ENCODE results near the gene PSEN1. TPM values are rescaled to one million over a fixed set of nuclear protein-coding genes. Genes with fewer than 3 reads are reported as not detected.
A peak's percentile ranks its signal among the peaks of the same experiment; 100 is the strongest.

Gene PSEN1
- total and polyA plus RNA-seq, 2 donors: 28.7 to 47.8 TPM

DNA sequence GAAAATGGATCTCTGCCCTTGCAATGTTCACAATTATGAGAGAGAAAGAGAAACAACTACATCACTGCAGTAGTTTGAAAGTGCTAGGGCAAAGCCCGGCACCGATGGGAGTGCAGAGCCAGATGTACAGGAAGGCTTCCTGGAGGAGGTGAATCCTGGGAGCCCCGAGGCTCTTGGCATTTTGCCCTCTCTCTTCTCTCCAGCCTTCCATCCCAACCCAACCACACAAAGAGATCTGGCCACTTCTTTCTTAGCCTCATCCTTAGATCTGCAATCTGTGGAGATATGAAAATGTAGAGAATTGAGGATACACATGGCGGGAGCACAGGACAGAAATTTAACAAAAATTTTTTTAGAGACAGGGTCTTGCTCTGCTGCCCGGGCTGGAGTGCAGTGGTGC, 97.7 kb downstream of the PSEN1 start:
- no peak overlapping the region for H3K27ac ChIP-seq (ENCODE audit: low read depth)
- no peaks in the 10 kb centered on the region for H3K36me3 ChIP-seq (ENCODE audit: insufficient read depth)
- DNase-seq (ENCODE audit: extremely low spot score): no peak
- WGBS: 86% methylated on average over 5 of the region's 5 CpGs
- no peak overlapping the region for H3K4me3 ChIP-seq (ENCODE audit: low read depth, low read length)
- no peaks in the 10 kb centered on the region for H3K4me1 ChIP-seq (ENCODE audit: insufficient read depth)

DNA sequence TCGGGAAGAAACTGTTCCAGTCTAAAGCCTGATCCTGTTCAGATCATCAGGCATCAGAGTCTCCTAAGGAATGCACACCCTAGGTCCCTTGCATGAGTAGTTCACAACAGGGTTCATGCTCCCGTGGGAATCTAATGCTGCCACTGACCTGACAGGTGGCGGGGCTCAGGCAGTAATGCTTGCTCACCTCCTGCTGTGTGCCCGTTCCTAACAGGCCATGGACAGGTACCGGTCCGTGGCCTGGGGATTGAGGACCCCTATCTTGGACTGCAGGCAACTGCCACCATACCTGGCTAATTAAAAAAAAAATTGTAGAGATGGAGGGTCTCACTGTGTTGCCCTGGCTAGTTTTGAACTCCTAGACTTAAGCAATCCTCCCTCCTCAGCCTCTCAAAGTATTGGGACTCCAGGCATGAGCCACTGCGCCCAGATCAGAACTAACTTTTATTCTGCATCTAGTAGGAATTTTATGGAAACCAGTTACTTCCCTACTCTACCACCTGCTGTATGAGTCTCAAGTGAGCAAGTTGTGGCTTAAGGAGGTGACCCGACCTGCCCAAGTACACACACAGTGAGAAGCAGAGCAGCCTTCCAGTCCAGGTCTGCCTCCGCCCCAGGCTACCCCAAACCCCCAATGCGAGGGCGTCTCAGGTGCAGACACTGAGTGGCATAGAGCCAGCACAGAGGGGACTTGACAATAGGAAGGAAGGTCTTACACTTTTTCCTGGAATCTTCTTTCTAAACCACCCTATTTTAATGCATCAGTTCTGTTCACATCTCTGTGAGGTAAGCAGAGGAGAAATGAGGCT, 98.5 kb downstream of the PSEN1 start:
- DNase-seq (ENCODE audit: extremely low spot score): no peak
- no peak overlapping the region for H3K27ac ChIP-seq (ENCODE audit: low read depth)
- no peaks in the 10 kb centered on the region for H3K36me3 ChIP-seq (ENCODE audit: insufficient read depth)

DNA sequence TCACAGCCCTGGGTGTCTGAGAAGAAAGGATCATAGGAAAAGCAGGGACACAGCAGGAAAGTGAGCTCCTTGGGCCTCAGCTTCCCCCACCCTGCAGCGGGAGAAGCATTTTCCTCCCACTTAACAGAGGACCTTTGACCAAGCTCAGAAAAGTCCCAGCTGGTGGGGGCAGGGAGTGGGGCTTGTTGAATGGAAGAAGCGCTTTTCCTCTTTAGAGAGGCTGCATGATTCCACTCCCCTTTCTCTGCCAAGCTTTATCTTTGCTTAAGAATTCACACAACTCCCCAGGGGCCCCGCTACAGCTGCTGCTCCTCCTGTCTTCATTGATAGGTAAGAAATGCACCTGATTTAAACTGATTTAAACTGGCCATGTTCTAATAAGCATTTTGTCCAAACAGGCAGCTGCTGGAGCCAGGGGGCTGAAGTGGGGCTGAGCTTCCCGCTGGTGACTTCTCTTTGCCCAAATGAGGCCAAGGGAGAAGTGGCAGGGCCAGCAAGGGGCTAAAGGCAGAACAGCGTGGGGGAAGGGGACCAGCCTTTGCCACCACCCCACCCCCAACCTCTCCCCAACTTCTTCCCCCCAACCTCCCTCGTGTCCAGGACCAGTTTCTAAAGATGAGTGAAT, 99.3 kb downstream of the PSEN1 start:
- no peak for DNase-seq (ENCODE audit: extremely low spot score)
- H3K4me1 ChIP-seq (ENCODE audit: insufficient read depth): no peaks in the 10 kb centered on the region
- WGBS: 57% methylated on average over 6 of the region's 6 CpGs
- H3K4me3 ChIP-seq (ENCODE audit: low read depth, low read length): no peak overlapping the region
- H3K36me3 ChIP-seq (ENCODE audit: insufficient read depth): no peaks in the 10 kb centered on the region
- no peak overlapping the region for H3K27ac ChIP-seq (ENCODE audit: low read depth)

More for the DNA sequence above, 98.5 kb downstream of the PSEN1 start:
- no peaks in the 10 kb centered on the region for H3K4me1 ChIP-seq (ENCODE audit: insufficient read depth)
- WGBS: 88% methylated on average over 11 of the region's 11 CpGs
- no peak overlapping the region for H3K4me3 ChIP-seq (ENCODE audit: low read depth, low read length)

DNA sequence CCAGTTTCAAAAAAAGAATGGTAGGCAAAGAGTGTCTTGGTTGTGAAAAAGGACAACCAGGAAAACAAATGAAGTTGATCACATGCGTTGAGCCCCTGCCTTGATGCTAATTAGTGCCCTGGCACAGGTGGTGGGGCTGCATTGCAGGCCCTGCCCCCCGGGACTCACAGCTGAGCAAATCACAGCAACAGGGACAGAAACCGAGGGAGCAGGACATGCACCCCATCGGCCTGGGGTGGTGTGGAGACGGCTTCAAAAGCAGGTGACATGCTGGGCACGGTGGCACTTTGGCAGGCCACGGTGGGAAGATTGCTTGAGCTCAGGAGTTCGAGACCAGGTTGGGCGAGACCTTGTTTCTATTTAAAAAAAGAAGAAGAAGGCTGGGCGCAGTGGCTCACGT, 99.8 kb downstream of the PSEN1 start:
- no peaks in the 10 kb centered on the region for H3K36me3 ChIP-seq (ENCODE audit: insufficient read depth)
- no peak overlapping the region for H3K27ac ChIP-seq (ENCODE audit: low read depth)
- H3K4me3 ChIP-seq (ENCODE audit: low read depth, low read length): no peak overlapping the region
- DNase-seq (ENCODE audit: extremely low spot score): no peak
- 85% methylated on average over 11 of the region's 11 CpGs for WGBS
- H3K4me1 ChIP-seq (ENCODE audit: insufficient read depth): no peaks in the 10 kb centered on the region

DNA sequence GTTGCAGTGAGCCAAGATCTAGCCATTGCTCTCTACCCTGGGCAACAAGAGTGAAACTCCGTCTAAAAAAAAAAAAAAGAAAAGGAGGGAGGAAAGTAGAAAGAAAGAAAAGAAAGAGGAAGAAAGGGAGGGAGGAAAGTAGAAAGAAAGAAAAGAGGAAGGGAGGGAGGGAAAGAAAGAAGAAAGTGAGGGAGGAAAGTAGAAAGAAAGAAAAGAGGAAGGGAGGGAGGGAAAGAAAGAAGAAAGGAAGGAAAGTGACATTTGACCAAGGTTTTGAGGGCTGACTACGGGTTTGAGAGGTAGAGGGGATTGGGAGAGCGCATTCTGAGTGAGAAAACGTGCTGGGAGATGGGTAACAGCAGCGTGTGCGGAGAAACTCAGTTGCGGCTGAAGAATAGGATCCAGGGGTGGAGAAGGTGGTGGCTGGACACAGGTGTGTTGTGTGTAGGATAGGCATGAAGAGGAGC, 100.5 kb downstream of the PSEN1 start:
- H3K36me3 ChIP-seq (ENCODE audit: insufficient read depth): no peaks in the 10 kb centered on the region
- H3K4me3 ChIP-seq (ENCODE audit: low read depth, low read length): no peak overlapping the region
- DNase-seq (ENCODE audit: extremely low spot score): no peak
- H3K4me1 ChIP-seq (ENCODE audit: insufficient read depth): no peaks in the 10 kb centered on the region
- H3K27ac ChIP-seq (ENCODE audit: low read depth): no peak overlapping the region
- 89% methylated on average over 6 of the region's 7 CpGs for WGBS

DNA sequence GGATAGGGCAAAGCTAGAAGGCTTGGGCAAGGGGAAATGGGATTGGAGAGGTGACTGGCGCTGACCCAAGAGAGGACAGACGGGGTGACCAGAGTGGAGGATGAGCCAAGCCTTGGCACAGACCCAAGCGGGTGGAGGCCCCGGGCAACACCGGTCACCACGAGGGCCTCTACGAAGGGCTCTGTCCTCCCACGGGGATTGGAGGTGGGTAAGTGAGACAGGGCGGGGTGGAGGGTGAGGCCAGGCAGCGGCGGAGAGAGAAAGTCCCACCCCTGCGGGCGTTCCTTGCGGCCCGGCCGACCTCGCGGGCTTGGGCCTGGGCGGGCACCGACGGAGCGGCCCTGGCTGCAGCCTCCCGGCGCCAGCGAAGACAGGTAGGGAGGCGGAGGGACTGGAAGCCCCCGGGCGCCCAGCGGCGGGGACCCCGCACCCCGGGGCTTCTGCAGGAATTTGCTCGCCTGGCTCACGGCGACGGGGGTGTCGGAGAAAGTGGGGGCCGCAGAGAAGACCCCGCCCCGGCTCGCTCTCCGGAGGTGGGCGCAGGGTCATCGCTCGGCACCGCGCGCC, 101.0 kb downstream of the PSEN1 start, which contains the start of gene PAPLN:
Gene PAPLN, plus strand, starts transcription at position 288 of the 567 bp plus-strand sequence. CDS start 2,273 bp downstream, outside the sequence.
- 6% methylated on average over 44 of the region's 48 CpGs for WGBS
- no peak for DNase-seq (ENCODE audit: extremely low spot score)
- Histone ChIP-seq H3K27ac (ENCODE audit: low read depth) (no peak within 1 kb of the TSS), H3K4me3 (ENCODE audit: low read depth, low read length) (peak within 1 kb of the TSS; percentile 43), H3K36me3 (ENCODE audit: insufficient read depth) (no peaks in the 10 kb centered on the region), H3K4me1 (ENCODE audit: insufficient read depth) (no peaks in the 10 kb centered on the region)

DNA sequence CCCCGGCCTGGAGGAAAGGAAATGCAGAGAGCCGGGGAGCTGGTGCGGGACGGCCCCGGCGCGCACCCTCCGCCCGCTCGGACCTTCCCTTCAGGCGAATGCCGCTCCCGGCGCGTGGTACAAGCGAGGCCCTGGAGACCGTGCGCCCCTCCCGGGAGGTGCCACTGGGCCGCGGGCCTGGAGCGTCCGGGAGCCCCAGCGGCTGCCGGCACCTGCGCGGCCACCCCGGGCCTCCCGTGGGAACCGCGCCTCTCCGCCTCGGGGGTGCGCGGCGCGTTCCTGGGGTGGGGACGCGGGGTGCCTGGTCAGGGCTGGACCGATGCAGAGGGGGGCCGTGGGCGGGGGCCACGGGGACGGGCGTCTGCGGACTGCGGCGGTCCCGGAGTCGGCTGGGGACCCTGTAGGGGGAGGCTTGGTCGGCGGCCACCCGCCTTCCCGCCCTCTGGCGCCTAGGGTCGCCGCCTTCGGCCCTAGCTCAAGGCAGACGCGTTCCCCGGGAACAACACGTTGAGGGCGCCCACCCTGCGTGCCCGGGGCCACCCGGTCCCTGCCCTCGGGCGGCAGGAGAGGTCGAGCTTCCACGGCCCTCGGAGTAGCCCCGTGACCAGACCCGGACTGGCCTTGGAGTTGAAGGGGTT, 101.6 kb downstream of the PSEN1 start:
- no peaks in the 10 kb centered on the region for H3K36me3 ChIP-seq (ENCODE audit: insufficient read depth)
- no peak for DNase-seq (ENCODE audit: extremely low spot score)
- 7% methylated on average over 73 of the region's 73 CpGs for WGBS
- H3K4me3 ChIP-seq (ENCODE audit: low read depth, low read length): peak overlapping the region; percentile 43
- no peaks in the 10 kb centered on the region for H3K4me1 ChIP-seq (ENCODE audit: insufficient read depth)
- no peak overlapping the region for H3K27ac ChIP-seq (ENCODE audit: low read depth)

DNA sequence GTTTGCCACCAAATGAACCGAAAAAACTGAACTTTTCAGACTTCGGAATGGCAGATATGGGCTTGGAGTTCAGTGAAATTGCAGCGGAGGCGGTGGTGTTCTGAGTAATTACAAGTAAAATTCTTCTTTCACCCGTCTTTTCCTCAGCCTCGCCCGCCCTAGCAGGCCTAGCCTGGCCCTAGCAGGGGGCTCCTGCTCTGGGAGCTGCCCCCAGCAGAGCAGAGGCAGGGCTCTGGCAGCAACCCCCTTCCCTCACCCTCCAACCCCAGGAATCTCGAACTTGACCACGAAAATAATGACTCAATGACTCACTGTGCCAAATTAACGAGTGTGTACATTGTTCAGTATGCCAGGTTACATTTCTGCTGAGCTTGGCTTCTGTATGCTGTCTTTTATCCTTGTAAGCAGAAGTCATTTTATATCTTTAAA, 102.1 kb downstream of the PSEN1 start:
- no peaks in the 10 kb centered on the region for H3K36me3 ChIP-seq (ENCODE audit: insufficient read depth)
- peak overlapping the region; percentile 43 for H3K4me3 ChIP-seq (ENCODE audit: low read depth, low read length)
- DNase-seq (ENCODE audit: extremely low spot score): no peak
- H3K4me1 ChIP-seq (ENCODE audit: insufficient read depth): no peaks in the 10 kb centered on the region
- 51% methylated on average over 10 of the region's 10 CpGs for WGBS
- no peak overlapping the region for H3K27ac ChIP-seq (ENCODE audit: low read depth)

DNA sequence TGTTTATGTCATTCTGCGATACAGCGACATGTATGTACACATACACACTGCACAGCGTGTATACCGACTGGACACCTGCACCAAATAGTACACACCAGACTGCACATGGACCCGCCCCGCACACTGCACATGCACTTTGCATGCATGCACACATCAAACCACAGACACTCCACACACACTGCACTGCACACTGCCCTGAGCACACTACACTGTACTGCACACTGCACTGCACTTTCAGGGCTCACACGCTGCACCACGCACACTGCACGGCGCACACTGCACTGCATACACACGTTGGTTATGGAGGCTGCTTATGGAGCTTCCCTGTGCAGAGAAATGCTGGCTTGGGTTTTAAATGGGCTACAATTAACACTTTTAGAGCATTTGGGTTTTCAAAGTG, 102.6 kb downstream of the PSEN1 start:
- Histone ChIP-seq H3K36me3 (ENCODE audit: insufficient read depth) (no peaks in the 10 kb centered on the region), H3K27ac (ENCODE audit: low read depth) (no peak overlapping the region), H3K4me1 (ENCODE audit: insufficient read depth) (no peaks in the 10 kb centered on the region), H3K4me3 (ENCODE audit: low read depth, low read length) (no peak overlapping the region)
- DNase-seq (ENCODE audit: extremely low spot score): no peak
- WGBS: 82% methylated on average over 11 of the region's 11 CpGs

DNA sequence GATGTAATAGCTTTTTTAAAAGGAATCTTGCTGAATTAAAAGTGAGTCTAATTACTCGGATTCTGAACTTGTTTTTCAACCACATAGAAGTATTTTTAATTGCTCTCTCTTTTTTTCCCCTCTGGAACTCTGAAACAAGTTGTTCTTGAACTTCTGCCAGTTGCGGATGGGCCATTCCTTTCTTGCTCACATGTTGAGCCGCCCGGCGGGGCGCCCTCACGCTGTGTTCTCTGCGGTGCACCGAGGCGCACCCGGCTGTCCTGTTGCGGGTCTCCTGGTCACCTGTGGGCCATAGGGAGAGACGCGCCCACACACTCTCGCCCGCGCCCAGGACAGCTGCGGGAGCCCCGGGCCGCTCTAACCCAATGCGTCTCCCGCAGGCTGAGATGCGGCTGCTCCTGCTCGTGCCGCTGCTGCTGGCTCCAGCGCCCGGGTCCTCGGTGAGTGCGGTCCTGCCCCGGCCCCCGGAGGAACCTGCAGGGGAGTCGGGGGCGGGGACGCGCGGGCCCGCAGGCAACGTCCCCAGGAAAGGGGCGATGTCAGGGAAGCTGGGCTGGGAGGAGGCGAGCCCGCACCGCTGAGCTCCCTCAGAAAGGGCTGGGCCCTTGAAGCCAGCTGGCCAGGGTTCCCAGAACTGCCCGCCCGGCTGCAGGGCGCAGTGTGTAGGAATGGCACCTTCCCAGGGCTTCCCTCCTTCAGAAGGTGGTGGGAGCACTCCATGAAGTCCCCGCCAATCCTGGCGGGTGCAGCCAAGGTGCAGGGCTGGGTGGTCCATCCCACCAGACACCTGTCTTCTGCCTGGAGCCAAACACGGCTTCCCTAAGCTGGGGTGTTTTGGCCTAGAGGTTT, 103.3 kb downstream of the PSEN1 start:
- no peak for DNase-seq (ENCODE audit: extremely low spot score)
- H3K36me3 ChIP-seq (ENCODE audit: insufficient read depth): no peaks in the 10 kb centered on the region
- H3K4me3 ChIP-seq (ENCODE audit: low read depth, low read length): peak overlapping the region; percentile 9
- no peak overlapping the region for H3K27ac ChIP-seq (ENCODE audit: low read depth)
- WGBS: 9% methylated on average over 48 of the region's 48 CpGs
- no peaks in the 10 kb centered on the region for H3K4me1 ChIP-seq (ENCODE audit: insufficient read depth)

DNA sequence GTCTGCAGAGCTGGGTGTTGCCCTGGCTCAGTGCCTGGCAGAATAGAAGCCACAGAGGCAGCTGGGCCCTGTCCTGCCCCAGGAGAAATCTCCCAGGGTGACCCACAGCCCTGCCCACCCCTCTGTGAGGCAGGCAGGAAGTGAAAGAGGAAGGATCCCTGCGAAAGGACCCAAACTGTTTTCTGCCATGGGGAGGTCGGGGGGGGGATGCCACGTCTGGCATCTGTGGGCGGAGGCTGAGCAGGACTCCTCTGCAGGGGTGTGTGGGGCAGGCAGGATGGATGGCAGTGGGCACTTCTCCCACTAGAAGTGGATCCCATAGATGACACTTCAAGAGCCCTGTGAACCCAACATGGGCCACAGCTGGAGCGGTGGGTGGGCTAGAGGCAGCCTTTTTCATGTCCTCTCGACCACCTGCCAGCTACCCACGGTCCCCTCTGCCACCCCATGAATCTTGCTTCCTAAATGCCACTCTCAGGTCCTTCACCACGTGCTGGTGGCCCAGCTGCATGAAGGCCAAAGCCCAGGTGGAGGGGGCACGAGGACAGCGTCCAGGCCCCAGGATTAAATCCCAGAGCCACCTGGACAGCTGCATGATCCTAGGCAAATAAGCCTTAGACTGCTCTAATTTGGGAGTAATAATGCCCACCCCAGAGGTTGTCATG, 104.6 kb downstream of the PSEN1 start:
- Histone ChIP-seq H3K4me3 (ENCODE audit: low read depth, low read length) (no peak overlapping the region), H3K4me1 (ENCODE audit: insufficient read depth) (no peaks in the 10 kb centered on the region), H3K36me3 (ENCODE audit: insufficient read depth) (no peaks in the 10 kb centered on the region), H3K27ac (ENCODE audit: low read depth) (no peak overlapping the region)
- WGBS: 86% methylated on average over 10 of the region's 10 CpGs
- DNase-seq (ENCODE audit: extremely low spot score): no peak

DNA sequence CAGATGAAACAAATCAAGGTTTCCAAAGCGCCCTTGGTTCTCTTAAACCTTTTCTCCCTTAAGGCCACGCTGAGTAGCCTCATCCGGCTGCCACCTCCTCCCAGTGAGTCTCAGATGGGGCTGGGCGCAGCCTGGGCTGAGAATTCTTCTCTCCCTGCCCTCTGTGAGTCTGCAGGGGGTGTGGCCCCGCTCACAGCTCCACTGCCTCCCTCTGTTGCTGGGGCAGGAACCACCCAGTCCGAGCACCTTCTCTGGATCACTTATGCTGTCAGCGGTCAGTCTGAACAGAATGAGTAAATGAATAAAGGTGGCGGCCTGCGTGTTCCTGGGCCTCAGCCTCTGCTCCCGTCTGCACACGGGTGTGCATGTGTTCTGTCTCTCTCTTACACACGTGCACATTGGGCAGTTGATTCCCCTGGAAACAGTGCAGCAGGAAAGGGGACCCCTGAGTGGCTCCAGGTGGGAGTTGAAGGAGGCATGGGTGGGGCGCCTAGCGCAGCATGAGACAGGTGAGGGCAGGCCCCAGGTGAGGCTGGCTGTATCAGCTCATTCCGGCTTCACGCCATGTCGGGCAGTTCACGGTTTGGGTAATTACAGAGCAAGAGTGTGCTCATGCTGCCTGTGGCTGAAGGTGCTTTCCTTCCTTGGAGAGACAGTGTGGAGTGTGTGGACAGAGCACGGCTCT, 105.3 kb downstream of the PSEN1 start:
- Histone ChIP-seq H3K4me1 (ENCODE audit: insufficient read depth) (no peaks in the 10 kb centered on the region), H3K27ac (ENCODE audit: low read depth) (no peak overlapping the region), H3K36me3 (ENCODE audit: insufficient read depth) (no peaks in the 10 kb centered on the region), H3K4me3 (ENCODE audit: low read depth, low read length) (no peak overlapping the region)
- 83% methylated on average over 19 of the region's 19 CpGs for WGBS
- no peak for DNase-seq (ENCODE audit: extremely low spot score)

Data from urinary bladder (tissue), 4 donors.